TTC549 (cell line): Measurements from ENCODE around the gene APCDD1.
"Not testable (repeated sequence)": the region's sequence is repeated elsewhere in the genome, so short reads cannot be mapped to it uniquely, and the experiment has no call there.

ENCODE experiments used
- FAIRE-seq: peaks from 2 replicates; lab custom pipeline; 2012; peaks lifted over from hg19 to GRCh38; lab: Jason Lieb, UNC

APCDD1 gene

GRCh38 chr18:10463741-10464140, 9.3 kb downstream of the APCDD1 start:
- no peak for FAIRE-seq

DNA sequence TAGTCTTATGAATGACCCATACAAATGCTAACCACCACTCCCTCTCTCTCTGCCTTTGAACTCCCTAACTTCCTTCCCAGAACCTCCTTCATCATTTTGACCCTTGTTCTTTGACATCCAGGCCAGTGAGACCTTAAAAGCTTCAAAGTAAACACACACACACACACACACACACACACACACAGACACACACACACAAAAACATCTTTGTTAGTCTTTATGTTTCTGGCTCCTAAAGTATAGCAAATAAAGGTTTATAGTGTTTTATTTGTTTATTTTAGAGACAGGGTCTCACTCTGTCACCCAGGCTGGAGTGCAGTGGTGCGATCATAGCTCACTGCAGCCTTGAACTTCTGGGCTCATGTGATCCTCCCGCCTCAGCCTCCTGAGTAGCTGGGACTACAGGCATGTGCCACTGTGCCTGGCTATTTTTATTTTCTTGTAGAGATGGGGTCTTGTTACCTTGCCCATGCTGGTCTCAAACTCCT, 9.8 kb downstream of the APCDD1 start:
- FAIRE-seq = not testable (repeated sequence)

- FAIRE-seq = no peak
Measured at GRCh38 chr18:10465174-10465939, 10.9 kb downstream of the APCDD1 start.

GRCh38 chr18:10470429-10470828, 16.0 kb downstream of the APCDD1 start:
- FAIRE-seq = no peak

GRCh38 chr18:10471574-10471973, 17.1 kb downstream of the APCDD1 start:
- no peak for FAIRE-seq

GRCh38 chr18:10473132-10473531, 18.7 kb downstream of the APCDD1 start:
- no peak for FAIRE-seq

DNA sequence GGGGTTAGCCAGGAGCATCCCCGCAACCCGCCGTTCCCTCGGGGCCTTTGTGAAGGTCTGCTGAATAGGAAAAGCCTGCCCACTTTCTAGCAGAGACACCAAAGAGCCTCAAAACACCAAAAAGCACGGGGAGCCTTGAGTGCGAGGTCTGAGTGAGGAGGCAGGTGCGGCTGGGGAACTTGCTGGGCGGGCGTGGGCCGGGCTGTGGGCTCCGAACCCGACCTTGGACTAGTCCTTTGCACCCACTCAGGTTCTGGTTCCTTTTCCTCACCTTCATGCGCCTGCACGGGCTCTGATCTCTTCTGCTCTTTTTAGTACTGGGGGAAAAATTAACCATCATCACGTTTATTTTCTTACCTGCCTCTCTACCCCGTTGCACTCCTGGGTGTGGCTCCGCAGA, 19.9 kb downstream of the APCDD1 start:
- no peak for FAIRE-seq

GRCh38 chr18:10475276-10475653, 20.8 kb downstream of the APCDD1 start:
- FAIRE-seq = no peak

- no peak for FAIRE-seq
Measured at GRCh38 chr18:10475654-10476291, 21.3 kb downstream of the APCDD1 start.

GRCh38 chr18:10476338-10476791, 21.9 kb downstream of the APCDD1 start:
- FAIRE-seq = no peak

- FAIRE-seq = no peak
Measured at GRCh38 chr18:10477121-10477862, 22.9 kb downstream of the APCDD1 start.

DNA sequence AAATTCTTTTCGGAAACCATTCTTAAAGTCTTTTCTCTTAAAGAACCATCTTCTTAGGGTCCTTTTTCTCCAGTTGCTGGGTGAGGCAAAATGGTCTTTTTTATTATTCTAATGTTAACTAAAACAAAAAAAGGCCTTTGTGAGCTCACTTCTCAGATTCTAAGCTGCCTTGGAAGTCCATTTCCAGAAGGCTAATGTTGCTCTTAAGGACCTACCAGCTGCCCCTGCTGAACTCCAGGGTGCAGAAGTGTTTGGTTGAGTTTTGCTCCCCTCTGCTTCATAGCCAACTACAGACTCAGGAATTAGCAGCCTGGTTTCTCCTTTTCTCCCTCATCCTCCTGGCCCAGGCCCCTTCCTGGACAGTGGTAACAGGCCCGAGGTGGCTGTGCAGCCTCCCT, 23.4 kb downstream of the APCDD1 start:
- FAIRE-seq = no peak

DNA sequence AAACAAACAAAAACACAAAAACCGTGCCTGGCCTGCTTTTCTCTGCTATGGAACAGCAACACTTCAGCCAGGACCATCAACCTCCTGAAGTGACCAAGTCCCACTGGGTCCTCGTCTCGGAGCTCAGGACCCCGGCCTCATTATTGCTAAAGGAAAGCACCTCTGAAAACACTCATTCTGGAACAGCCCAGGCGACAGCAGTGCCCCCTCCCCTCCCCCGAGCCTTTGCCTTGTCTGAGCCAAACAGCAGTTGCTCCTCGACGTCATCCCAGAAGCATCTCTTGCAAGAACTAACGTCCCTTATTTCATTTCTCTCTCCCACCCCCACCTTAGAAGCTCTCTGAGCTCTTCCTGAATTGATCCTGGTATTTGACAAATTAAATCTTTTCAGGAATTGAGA, 27.4 kb downstream of the APCDD1 start:
- no peak for FAIRE-seq

DNA sequence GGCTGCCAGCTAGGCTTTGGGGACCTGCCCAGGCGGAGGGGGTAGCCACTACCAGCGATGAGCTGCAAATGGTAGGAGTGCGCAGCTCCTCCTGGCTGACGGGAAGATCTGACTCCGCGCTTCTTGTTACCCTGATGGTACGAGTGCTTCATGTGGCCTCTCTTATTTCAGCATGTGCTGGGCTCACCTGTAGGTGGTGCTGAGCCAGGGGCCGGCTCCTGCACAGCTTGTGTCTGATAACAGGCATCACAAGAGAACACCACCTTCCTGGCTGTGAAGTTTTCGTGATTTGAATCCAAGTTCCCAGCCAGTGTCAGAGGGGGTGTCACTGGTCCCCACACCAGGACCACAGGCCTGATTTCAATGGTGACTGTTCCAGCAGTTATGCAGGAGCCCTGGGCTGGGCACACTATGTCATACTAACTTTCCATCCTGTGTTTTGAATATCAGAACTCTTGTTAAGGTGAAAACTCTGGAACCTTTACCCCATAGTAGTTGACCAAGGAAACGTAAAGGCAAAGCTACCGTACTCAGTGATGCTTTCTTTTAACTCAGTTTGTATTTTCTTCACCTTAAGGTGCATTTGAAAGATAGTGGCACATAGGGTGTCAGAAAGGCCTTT, 28.0 kb downstream of the APCDD1 start:
- FAIRE-seq = no peak

GRCh38 chr18:10482985-10483949, 28.8 kb downstream of the APCDD1 start:
- FAIRE-seq = no peak

DNA sequence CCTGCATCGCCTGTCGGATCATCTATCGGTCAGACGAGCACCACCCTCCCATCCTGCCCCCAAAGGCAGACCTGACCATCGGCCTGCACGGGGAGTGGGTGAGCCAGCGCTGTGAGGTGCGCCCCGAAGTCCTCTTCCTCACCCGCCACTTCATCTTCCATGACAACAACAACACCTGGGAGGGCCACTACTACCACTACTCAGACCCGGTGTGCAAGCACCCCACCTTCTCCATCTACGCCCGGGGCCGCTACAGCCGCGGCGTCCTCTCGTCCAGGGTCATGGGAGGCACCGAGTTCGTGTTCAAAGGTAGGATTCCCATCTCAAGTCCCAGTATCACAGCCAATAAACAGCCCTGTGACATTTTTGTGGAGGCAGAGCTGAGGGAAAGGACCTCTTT, 31.0 kb downstream of the APCDD1 start:
- no peak for FAIRE-seq

DNA sequence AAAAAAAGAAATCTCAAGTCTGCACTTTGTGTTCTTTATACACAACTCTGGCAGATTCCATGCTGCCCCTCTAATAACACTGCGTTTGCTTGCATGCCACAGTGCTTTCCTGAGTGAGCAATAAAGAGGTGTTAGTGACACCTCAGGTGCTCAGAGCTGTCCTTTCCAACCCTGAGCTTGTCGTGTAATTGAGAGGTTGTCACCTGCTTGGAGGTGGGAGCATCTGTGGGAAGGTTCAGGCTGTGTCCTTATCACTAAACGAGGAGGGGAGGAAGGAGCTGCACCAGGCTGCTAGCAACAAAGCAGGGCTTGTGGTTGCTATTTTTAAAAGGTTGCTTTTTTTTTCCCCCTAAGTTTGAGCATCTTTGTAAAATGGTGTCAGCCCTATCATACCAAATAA, 31.9 kb downstream of the APCDD1 start:
- FAIRE-seq = no peak

- FAIRE-seq = no peak
Measured at GRCh38 chr18:10487154-10487553, 32.7 kb downstream of the APCDD1 start.

GRCh38 chr18:10488017-10488416, 33.6 kb downstream of the APCDD1 start:
- FAIRE-seq = no peak

GRCh38 chr18:10490401-10491165, 36.1 kb downstream of the APCDD1 start:
- no peak for FAIRE-seq

- FAIRE-seq = no peak
Measured at GRCh38 chr18:10495936-10496335, 41.5 kb downstream of the APCDD1 start.
